ENCODE measurements around the gene PFKFB3.

The PFKFB3 gene

GRCh38 chr10:6228647-6229046, 25.9 kb downstream of the PFKFB3 start:
- peaks cover 7 to 93% of the 10 kb centered on the region in 2 experiments; a peak in 2 of 3 replicates for H3K36me3 ChIP-seq (ENCODE audit: control insufficient read depth in 2 of 2, insufficient read depth in 1 of 2, low read length in 2 of 2)
- CTCF ChIA-PET: no interaction called here
- TF ChIP-seq ZNF174 (tag by site-specific recombination; IDR thresholded peaks at IDR 0.05): no peak
- TF ChIP-seq ZBTB49 (tag by site-specific recombination; IDR thresholded peaks at IDR 0.05; ENCODE audit: low read depth): no peak
- no peak for TF ChIP-seq KLF1 (tag by site-specific recombination; IDR thresholded peaks at IDR 0.05)
- no peak for TF ChIP-seq ZNF548 (tag by site-specific recombination; IDR thresholded peaks at IDR 0.05)
- TF ChIP-seq ZNF248 (tag by site-specific recombination; IDR thresholded peaks at IDR 0.05): no peak
- TF ChIP-seq ZNF324 (tag by site-specific recombination; IDR thresholded peaks at IDR 0.05): no peak
- TF ChIP-seq ZBTB48 (tag by site-specific recombination; IDR thresholded peaks at IDR 0.05): no peak
- no peak for TF ChIP-seq ZNF423 (tag by site-specific recombination; IDR thresholded peaks at IDR 0.05)
- TF ChIP-seq GFI1B (tag by site-specific recombination; IDR thresholded peaks at IDR 0.05): no peak
- TF ChIP-seq ZNF514 (tag by site-specific recombination; IDR thresholded peaks at IDR 0.05): no peak
- TF ChIP-seq ZNF433 (tag by site-specific recombination; IDR thresholded peaks at IDR 0.05; ENCODE audit: low read depth): no peak
- no peak for TF ChIP-seq ZNF24 (tag by site-specific recombination; IDR thresholded peaks at IDR 0.05)
- no peak for TF ChIP-seq ZNF362 (tag by site-specific recombination; IDR thresholded peaks at IDR 0.05)
- TF ChIP-seq SP3 (tag by site-specific recombination; IDR thresholded peaks at IDR 0.05): no peak
- no peak for TF ChIP-seq ZNF449 (tag by site-specific recombination; IDR thresholded peaks at IDR 0.05)
- TF ChIP-seq ZBTB6 (tag by site-specific recombination; IDR thresholded peaks at IDR 0.05): no peak
- no peak for TF ChIP-seq ZNF211 (tag by site-specific recombination; IDR thresholded peaks at IDR 0.05; ENCODE audit: low read depth)
- TF ChIP-seq ZNF146 (tag by site-specific recombination; IDR thresholded peaks at IDR 0.05): no peak

GRCh38 chr10:6229290-6229689, 26.6 kb downstream of the PFKFB3 start:
- POLR2A ChIA-PET: no interaction called here
- Histone ChIP-seq H3K4me1 (ENCODE audit: control insufficient read depth, insufficient read depth, low read length) (no peaks in the 10 kb centered on the region), H3K27ac (ENCODE audit: extremely low read depth, low read depth, low read length) (no peak overlapping the region), H3K36me3 (ENCODE audit: control insufficient read depth in 2 of 2, insufficient read depth in 1 of 2, low read length in 2 of 2) (peaks cover 6 to 93% of the 10 kb centered on the region in 2 experiments; a peak in 2 of 3 replicates), H3K4me3 (ENCODE audit: low read depth, low read length) (no peak overlapping the region), H3K9me3 (ENCODE audit: control insufficient read depth, insufficient read depth, low read depth, low read length) (no peaks in the 10 kb centered on the region)
- CTCF ChIA-PET: interaction anchor here (0.6 kb wide), 1 partner anchor 70 kb away, joined by 4 read pairs; no protein-coding TSS in a partner anchor
- no peak for TF ChIP-seq ZBTB10 (tag by site-specific recombination; IDR thresholded peaks at IDR 0.05)
- TF ChIP-seq ZNF549 (tag by site-specific recombination; IDR thresholded peaks at IDR 0.05): no peak
- TF ChIP-seq MEIS1 (CRISPR knock-in tag; IDR thresholded peaks at IDR 0.05; ENCODE audit: borderline replicate concordance): no peak
- TF ChIP-seq HOXD13 (CRISPR knock-in tag; IDR thresholded peaks at IDR 0.05; ENCODE audit: borderline replicate concordance): no peak
- TF ChIP-seq ZNF302 (tag by site-specific recombination; IDR thresholded peaks at IDR 0.05; ENCODE audit: low read depth): no peak
- no peak for TF ChIP-seq ZNF280C (tag by site-specific recombination; IDR thresholded peaks at IDR 0.05)
- TF ChIP-seq ZNF146 (tag by site-specific recombination; IDR thresholded peaks at IDR 0.05): no peak

More at GRCh38 chr10:6228647-6229046, 25.9 kb downstream of the PFKFB3 start:
- no peak overlapping the region for H3K4me3 ChIP-seq (ENCODE audit: low read depth, low read length)
- no peaks in the 10 kb centered on the region for H3K9me3 ChIP-seq (ENCODE audit: control insufficient read depth, insufficient read depth, low read depth, low read length)
- H3K4me1 ChIP-seq (ENCODE audit: control insufficient read depth, insufficient read depth, low read length): no peaks in the 10 kb centered on the region
- no peak overlapping the region for H3K27ac ChIP-seq (ENCODE audit: extremely low read depth, low read depth, low read length)
- POLR2A ChIA-PET: no interaction called here
